SK-N-SH (cell line): Measurements from ENCODE around the gene RHOT2.

Experiments used
- EP300 ChIP-seq, 2 experiments: IDR thresholded peaks; 2 replicates each; pipeline versions ENCODE4 v1.4.0 to v1.6.1; 2012; ENCODE audit warnings: borderline replicate concordance in 1 of 2, low read depth in 1 of 2, low read length in 1 of 2
- TF ChIP-seq, protein P1 (sequence below): fragments of 200-600 bp; sonication (generic); IDR thresholded peaks from 2 replicates; pipeline ENCODE4 v1.6.1; 2017; ENCODE audit warnings: antibody characterized with exemption, mild to moderate bottlenecking, moderate library complexity

GRCh38 chr16:632486-633335, 35.2 kb upstream of the RHOT2 start:
- TF ChIP-seq, protein P1, sequence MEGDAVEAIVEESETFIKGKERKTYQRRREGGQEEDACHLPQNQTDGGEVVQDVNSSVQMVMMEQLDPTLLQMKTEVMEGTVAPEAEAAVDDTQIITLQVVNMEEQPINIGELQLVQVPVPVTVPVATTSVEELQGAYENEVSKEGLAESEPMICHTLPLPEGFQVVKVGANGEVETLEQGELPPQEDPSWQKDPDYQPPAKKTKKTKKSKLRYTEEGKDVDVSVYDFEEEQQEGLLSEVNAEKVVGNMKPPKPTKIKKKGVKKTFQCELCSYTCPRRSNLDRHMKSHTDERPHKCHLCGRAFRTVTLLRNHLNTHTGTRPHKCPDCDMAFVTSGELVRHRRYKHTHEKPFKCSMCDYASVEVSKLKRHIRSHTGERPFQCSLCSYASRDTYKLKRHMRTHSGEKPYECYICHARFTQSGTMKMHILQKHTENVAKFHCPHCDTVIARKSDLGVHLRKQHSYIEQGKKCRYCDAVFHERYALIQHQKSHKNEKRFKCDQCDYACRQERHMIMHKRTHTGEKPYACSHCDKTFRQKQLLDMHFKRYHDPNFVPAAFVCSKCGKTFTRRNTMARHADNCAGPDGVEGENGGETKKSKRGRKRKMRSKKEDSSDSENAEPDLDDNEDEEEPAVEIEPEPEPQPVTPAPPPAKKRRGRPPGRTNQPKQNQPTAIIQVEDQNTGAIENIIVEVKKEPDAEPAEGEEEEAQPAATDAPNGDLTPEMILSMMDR = no peak
- TF ChIP-seq EP300 (IDR thresholded peaks at IDR 0.05; ENCODE audit: borderline replicate concordance in 1 of 2, low read depth in 1 of 2, low read length in 1 of 2) = no peak
